ENCODE results near the gene CSGALNACT2.

CSGALNACT2 gene

GRCh38 chr10:43211431-43212042 is 73.3 kb downstream of the CSGALNACT2 start:
- no peak for TF ChIP-seq CTCF (IDR thresholded peaks at IDR 0.05; ENCODE audit: extremely low read depth, insufficient read depth, missing control alignments)
- in situ Hi-C loops (cut with MboI; ENCODE audit: low pct_unique_long_range_greater_than_20kb, low sequenced_read_pairs, unreplicated experiment): no loop called here
- DNase-seq (ENCODE audit: low spot score): no peak

- TF ChIP-seq CTCF (IDR thresholded peaks at IDR 0.05; ENCODE audit: extremely low read depth, insufficient read depth, missing control alignments): no peak
- in situ Hi-C loops (cut with MboI; ENCODE audit: low pct_unique_long_range_greater_than_20kb, low sequenced_read_pairs, unreplicated experiment): no loop called here
- no peak for DNase-seq (ENCODE audit: low spot score)
Measured at GRCh38 chr10:43212043-43212721, 73.9 kb downstream of the CSGALNACT2 start.

GRCh38 chr10:43214071-43214955 is 76.1 kb downstream of the CSGALNACT2 start:
- TF ChIP-seq CTCF (IDR thresholded peaks at IDR 0.05; ENCODE audit: extremely low read depth, insufficient read depth, missing control alignments): no peak
- in situ Hi-C loops (cut with MboI; ENCODE audit: low pct_unique_long_range_greater_than_20kb, low sequenced_read_pairs, unreplicated experiment): no loop called here
- no peak for DNase-seq (ENCODE audit: low spot score)

GRCh38 chr10:43214956-43215561 is 76.8 kb downstream of the CSGALNACT2 start:
- TF ChIP-seq CTCF (IDR thresholded peaks at IDR 0.05; ENCODE audit: extremely low read depth, insufficient read depth, missing control alignments): no peak

GRCh38 chr10:43215758-43216455 is 77.7 kb downstream of the CSGALNACT2 start:
- in situ Hi-C loops (cut with MboI; ENCODE audit: low pct_unique_long_range_greater_than_20kb, low sequenced_read_pairs, unreplicated experiment): no loop called here
- TF ChIP-seq CTCF (IDR thresholded peaks at IDR 0.05; ENCODE audit: extremely low read depth, insufficient read depth, missing control alignments): no peak
- no peak for DNase-seq (ENCODE audit: low spot score)

More at GRCh38 chr10:43214956-43215561, 76.8 kb downstream of the CSGALNACT2 start:
- in situ Hi-C loops (cut with MboI; ENCODE audit: low pct_unique_long_range_greater_than_20kb, low sequenced_read_pairs, unreplicated experiment): no loop called here
- no peak for DNase-seq (ENCODE audit: low spot score)
